HG03442 (cell line): ENCODE data around the gene QRFP.

Experiments
- ATAC-seq: cut with Tn5 transposase; IDR thresholded peaks from one replicate; pipeline ENCODE4 v1.9.1; 2021; ENCODE audit warnings: mild to moderate bottlenecking, moderate library complexity; ENCODE audit not compliant: unreplicated experiment

Gene QRFP

GRCh38 chr9:130905902-130906734 lies 9.5 kb upstream of the QRFP start:
- no peak for ATAC-seq

- ATAC-seq = no peak
Measured at GRCh38 chr9:130905125-130905901, 8.7 kb upstream of the QRFP start.

- no peak for ATAC-seq
Measured at GRCh38 chr9:130904070-130905044, 7.7 kb upstream of the QRFP start.

- ATAC-seq = no peak
Measured at GRCh38 chr9:130903194-130904069, 6.8 kb upstream of the QRFP start.

- no peak for ATAC-seq
Measured at GRCh38 chr9:130902204-130903185, 5.9 kb upstream of the QRFP start.

GRCh38 chr9:130901498-130902203 lies 5.0 kb upstream of the QRFP start:
- ATAC-seq = no peak

- ATAC-seq = no peak
Measured at GRCh38 chr9:130900701-130901497, 4.3 kb upstream of the QRFP start.

- no peak for ATAC-seq
Measured at GRCh38 chr9:130899051-130899748, 2.6 kb upstream of the QRFP start.

GRCh38 chr9:130898552-130898852 lies 1.9 kb upstream of the QRFP start:
- ATAC-seq = no peak

- no peak for ATAC-seq
Measured at GRCh38 chr9:130897848-130898551, 1.4 kb upstream of the QRFP start.

- ATAC-seq = no peak
Measured at GRCh38 chr9:130897105-130897751, 616 bp upstream of the QRFP start.

- ATAC-seq = no peak
Measured at GRCh38 chr9:130895481-130896232, 955 bp downstream of the QRFP start.

- no peak for ATAC-seq
Measured at GRCh38 chr9:130895038-130895437, 1.6 kb downstream of the QRFP start.

- ATAC-seq = no peak
Measured at GRCh38 chr9:130894546-130894945, 2.1 kb downstream of the QRFP start.
